Ovary (tissue), 3 donors: ENCODE measurements around the gene CNN1.

Experiments used
- CTCF ChIP-seq, 3 donors: fragments of 450-650 bp in 2 of 3; fragments of 200-600 bp in 1 of 3; IDR thresholded peaks; one replicate each; pipeline versions ENCODE4 v1.5.1 to v1.8.0; 2016 to 2022; ENCODE audit warnings: antibody characterized with exemption in 3 of 3, mild to moderate bottlenecking in 1 of 3
- EP300 ChIP-seq: sonication (generic); formaldehyde crosslinking; IDR thresholded peaks from one replicate; pipeline ENCODE4 v1.6.1; 2017; ENCODE audit warnings: antibody characterized with exemption
- POLR2A ChIP-seq: fragments of 450-650 bp; IDR thresholded peaks from one replicate; pipeline ENCODE4 v1.6.1; 2017; ENCODE audit warnings: antibody characterized with exemption, mild to moderate bottlenecking, moderate library complexity
- donor health status: DM: no; HTN: no; CAD: no.

GRCh38 chr19:11566164-11566563, 27.5 kb downstream of the CNN1 start:
- TF ChIP-seq CTCF (IDR thresholded peaks at IDR 0.05) (no peak), POLR2A (no peak), EP300 (no peak)
